ENCODE results near the gene BCAP31.

DNA sequence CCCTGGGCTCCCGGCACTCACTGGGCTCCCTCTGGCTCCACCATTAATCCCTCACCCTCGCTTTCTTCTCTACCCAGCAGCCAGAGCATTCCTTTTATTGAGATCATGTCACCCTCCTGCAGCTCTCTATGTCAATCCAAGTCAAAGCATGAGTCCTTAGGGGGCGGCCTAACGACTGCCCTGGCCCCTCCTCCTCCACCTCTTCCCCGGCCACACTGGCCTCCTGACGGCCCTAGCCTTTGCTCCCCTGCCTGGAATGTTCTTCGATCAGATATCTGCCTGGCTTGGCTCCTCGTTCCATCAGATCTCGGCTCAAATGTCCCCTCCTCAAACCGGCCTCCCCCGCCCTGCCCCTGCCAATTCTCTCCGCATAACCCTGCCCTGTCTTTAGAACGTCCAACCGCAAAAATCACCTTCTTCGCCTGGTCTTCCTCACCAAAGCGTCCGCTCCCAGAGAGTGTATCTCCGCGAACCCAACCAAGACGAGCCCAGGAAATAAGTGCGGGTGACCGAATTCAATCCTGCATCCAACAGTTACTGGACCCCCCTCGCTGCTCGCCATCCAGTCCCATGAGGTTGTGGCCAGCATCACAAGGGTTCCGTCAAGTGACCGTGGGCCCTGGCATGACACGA, 49.9 kb downstream of the BCAP31 start:
- TF ChIP-seq, protein P1, sequence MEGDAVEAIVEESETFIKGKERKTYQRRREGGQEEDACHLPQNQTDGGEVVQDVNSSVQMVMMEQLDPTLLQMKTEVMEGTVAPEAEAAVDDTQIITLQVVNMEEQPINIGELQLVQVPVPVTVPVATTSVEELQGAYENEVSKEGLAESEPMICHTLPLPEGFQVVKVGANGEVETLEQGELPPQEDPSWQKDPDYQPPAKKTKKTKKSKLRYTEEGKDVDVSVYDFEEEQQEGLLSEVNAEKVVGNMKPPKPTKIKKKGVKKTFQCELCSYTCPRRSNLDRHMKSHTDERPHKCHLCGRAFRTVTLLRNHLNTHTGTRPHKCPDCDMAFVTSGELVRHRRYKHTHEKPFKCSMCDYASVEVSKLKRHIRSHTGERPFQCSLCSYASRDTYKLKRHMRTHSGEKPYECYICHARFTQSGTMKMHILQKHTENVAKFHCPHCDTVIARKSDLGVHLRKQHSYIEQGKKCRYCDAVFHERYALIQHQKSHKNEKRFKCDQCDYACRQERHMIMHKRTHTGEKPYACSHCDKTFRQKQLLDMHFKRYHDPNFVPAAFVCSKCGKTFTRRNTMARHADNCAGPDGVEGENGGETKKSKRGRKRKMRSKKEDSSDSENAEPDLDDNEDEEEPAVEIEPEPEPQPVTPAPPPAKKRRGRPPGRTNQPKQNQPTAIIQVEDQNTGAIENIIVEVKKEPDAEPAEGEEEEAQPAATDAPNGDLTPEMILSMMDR (conservative IDR thresholded peaks at IDR 0.05; ENCODE audit: low read length), result no peak
- no peak for TF ChIP-seq EZH2phosphoT487 (IDR thresholded peaks at IDR 0.05; ENCODE audit: borderline replicate concordance, low read depth, low read length)

All from OCI-LY7 (cell line).